Upper lobe of right lung (tissue), 1 donor: ENCODE results near the gene DNAJC12. TPM values are rescaled to one million over a fixed set of nuclear protein-coding genes. Genes with fewer than 3 reads are reported as not detected.

Experiments used
- ATAC-seq: fragments of 200-7000 bp; cut with Tn5 transposase; one replicate; pipeline ENCODE4 v1.9.1; 2020; ENCODE audit warnings: mild to moderate bottlenecking, moderate library complexity
- DNase-seq: peaks from one replicate; pipeline ENCODE4 v3.0.0-alpha.2; 2020
- H3K27ac ChIP-seq: fragments of 200-600 bp; one replicate; pipeline ENCODE4 v1.8.0; 2022
- H3K27me3 ChIP-seq: fragments of 200-600 bp; one replicate; pipeline ENCODE4 v1.8.0; 2022; ENCODE audit warnings: mild to moderate bottlenecking
- H3K36me3 ChIP-seq: fragments of 200-600 bp; one replicate; pipeline ENCODE4 v1.8.0; 2022
- H3K4me1 ChIP-seq: fragments of 200-600 bp; one replicate; pipeline ENCODE4 v1.8.0; 2022
- H3K4me3 ChIP-seq: fragments of 200-600 bp; one replicate; pipeline ENCODE4 v1.8.0; 2022; ENCODE audit warnings: mild to moderate bottlenecking
- H3K9me3 ChIP-seq: fragments of 200-600 bp; one replicate; pipeline ENCODE4 v1.8.0; 2022
- intact Hi-C: fragments of 100-400 bp; cut with DNase I; formaldehyde crosslinking; loops from one replicate; pipeline ENCODE4 v1.11.0; 2022
- total RNA-seq: library from RNA; stranded (reverse); fragmentation: NEBNext Ultra II Directional; extraction: Animal tissue kit (Norgen Biotek cat#: 25700); gene quantifications from one replicate; pipeline ENCODE4 v1.2.1, GENCODE V29; 2021
- TF ChIP-seq, protein P1 (sequence below): fragments of 200-600 bp; IDR thresholded peaks from one replicate; pipeline ENCODE4 v1.8.0; 2022; ENCODE audit warnings: antibody characterized with exemption
- donor health status: DM: no; HTN: yes; CAD: no; lungs with severe emphysema.

Gene DNAJC12
- total RNA-seq, 1 donor from 2014 or later: 1.6 TPM

GRCh38 chr10:67816719-67817118 is 21.3 kb downstream of the DNAJC12 start:
- DNase-seq: no peak
- no peak overlapping the region for H3K27ac ChIP-seq
- no peaks in the 10 kb centered on the region for H3K36me3 ChIP-seq
- H3K4me3 ChIP-seq: no peak overlapping the region
- TF ChIP-seq, protein P1, sequence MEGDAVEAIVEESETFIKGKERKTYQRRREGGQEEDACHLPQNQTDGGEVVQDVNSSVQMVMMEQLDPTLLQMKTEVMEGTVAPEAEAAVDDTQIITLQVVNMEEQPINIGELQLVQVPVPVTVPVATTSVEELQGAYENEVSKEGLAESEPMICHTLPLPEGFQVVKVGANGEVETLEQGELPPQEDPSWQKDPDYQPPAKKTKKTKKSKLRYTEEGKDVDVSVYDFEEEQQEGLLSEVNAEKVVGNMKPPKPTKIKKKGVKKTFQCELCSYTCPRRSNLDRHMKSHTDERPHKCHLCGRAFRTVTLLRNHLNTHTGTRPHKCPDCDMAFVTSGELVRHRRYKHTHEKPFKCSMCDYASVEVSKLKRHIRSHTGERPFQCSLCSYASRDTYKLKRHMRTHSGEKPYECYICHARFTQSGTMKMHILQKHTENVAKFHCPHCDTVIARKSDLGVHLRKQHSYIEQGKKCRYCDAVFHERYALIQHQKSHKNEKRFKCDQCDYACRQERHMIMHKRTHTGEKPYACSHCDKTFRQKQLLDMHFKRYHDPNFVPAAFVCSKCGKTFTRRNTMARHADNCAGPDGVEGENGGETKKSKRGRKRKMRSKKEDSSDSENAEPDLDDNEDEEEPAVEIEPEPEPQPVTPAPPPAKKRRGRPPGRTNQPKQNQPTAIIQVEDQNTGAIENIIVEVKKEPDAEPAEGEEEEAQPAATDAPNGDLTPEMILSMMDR: no peak
- no peaks in the 10 kb centered on the region for H3K27me3 ChIP-seq
- no peaks in the 10 kb centered on the region for H3K9me3 ChIP-seq
- intact Hi-C loops: no loop called here
- no peak for ATAC-seq
- H3K4me1 ChIP-seq: no peaks in the 10 kb centered on the region

DNA sequence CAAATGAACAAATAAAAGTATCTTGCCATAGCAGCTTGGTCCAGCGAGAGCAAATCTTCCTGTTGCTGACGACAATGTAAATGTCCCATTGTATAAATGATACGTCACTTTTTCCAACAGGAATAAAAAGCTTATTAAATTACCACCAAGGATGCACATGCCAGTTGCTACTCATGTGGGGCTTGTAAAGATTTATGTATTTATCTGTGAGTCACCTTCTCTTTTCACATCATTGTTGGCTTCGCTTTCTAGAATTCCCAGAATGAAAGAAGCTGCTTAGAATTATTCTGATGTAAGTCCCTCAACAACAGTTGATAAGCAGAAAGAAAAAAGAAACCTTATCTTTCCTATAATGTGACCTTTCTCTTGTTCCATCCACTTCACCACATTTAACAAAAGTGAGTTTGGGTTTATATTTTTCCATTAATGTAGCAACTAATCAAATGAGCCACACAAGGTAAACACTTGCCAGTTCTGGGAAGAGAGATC is 22.4 kb downstream of the DNAJC12 start:
- H3K36me3 ChIP-seq: no peaks in the 10 kb centered on the region
- H3K4me1 ChIP-seq: no peaks in the 10 kb centered on the region
- no peaks in the 10 kb centered on the region for H3K27me3 ChIP-seq
- H3K4me3 ChIP-seq: no peak overlapping the region
- DNase-seq (no peak), ATAC-seq (no peak)
- intact Hi-C loops: no loop called here
- TF ChIP-seq, protein P1: no peak
- no peaks in the 10 kb centered on the region for H3K9me3 ChIP-seq
- H3K27ac ChIP-seq: no peak overlapping the region

- intact Hi-C loops: no loop called here
- H3K36me3 ChIP-seq: no peaks in the 10 kb centered on the region
- H3K27me3 ChIP-seq: no peaks in the 10 kb centered on the region
- H3K4me1 ChIP-seq: no peaks in the 10 kb centered on the region
- no peak overlapping the region for H3K4me3 ChIP-seq
- no peaks in the 10 kb centered on the region for H3K9me3 ChIP-seq
- TF ChIP-seq, protein P1: no peak
- ATAC-seq: no peak
- DNase-seq: no peak
- no peak overlapping the region for H3K27ac ChIP-seq
These were observed 26.0 kb downstream of the DNAJC12 start for GRCh38 chr10:67812007-67812406.

- TF ChIP-seq, protein P1: no peak
- H3K27me3 ChIP-seq: no peaks in the 10 kb centered on the region
- ATAC-seq (no peak), DNase-seq (no peak)
- H3K4me3 ChIP-seq: no peak overlapping the region
- H3K9me3 ChIP-seq: no peaks in the 10 kb centered on the region
- no peak overlapping the region for H3K27ac ChIP-seq
- no peaks in the 10 kb centered on the region for H3K4me1 ChIP-seq
- intact Hi-C loops: no loop called here
- no peaks in the 10 kb centered on the region for H3K36me3 ChIP-seq
These were observed 28.9 kb downstream of the DNAJC12 start for GRCh38 chr10:67809107-67809506.

GRCh38 chr10:67808704-67809103 is 29.3 kb downstream of the DNAJC12 start:
- no peaks in the 10 kb centered on the region for H3K27me3 ChIP-seq
- no peak overlapping the region for H3K4me3 ChIP-seq
- no peak overlapping the region for H3K27ac ChIP-seq
- intact Hi-C loops: no loop called here
- ATAC-seq (no peak), DNase-seq (no peak)
- H3K36me3 ChIP-seq: no peaks in the 10 kb centered on the region
- TF ChIP-seq, protein P1: no peak
- H3K9me3 ChIP-seq: no peaks in the 10 kb centered on the region
- H3K4me1 ChIP-seq: no peaks in the 10 kb centered on the region

DNA sequence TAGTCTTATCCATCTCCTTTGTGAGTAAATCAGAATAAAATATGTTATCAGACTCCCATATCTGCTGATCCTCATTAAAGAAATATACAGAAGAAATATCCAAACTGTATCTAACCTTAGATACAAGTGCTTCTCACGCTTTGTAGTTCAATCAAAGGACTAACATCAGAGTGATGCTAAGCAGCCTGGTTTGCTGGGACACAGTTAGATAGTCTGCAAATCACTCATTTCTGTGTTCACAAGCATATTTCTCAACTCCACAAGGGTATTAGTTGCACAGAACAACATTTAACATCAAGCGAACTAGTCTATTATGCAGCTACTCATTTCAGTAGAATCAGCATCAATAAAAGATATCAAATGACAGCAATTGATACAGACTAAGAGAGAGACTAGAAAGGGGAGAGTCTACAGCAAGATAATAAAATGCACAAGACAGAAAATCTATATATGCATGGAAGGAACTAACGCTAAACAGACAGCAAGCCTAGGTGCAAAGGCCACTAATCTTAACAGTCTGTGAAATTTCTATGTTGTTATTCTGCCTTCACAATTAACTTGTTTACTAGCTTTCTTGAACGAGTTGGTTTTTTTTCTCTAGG is 30.0 kb downstream of the DNAJC12 start:
- no peaks in the 10 kb centered on the region for H3K9me3 ChIP-seq
- TF ChIP-seq, protein P1: no peak
- DNase-seq (no peak), ATAC-seq (no peak)
- no peaks in the 10 kb centered on the region for H3K27me3 ChIP-seq
- H3K4me3 ChIP-seq: no peak overlapping the region
- no peaks in the 10 kb centered on the region for H3K4me1 ChIP-seq
- no peaks in the 10 kb centered on the region for H3K36me3 ChIP-seq
- intact Hi-C loops: no loop called here
- H3K27ac ChIP-seq: no peak overlapping the region
